Islet of Langerhans (tissue), 1 donor: ENCODE data around the gene NKAIN1.

Experiments
- FAIRE-seq: peaks from one replicate; lab custom pipeline; 2011; peaks lifted over from hg19 to GRCh38; lab: Jason Lieb, UNC

The NKAIN1 gene

DNA sequence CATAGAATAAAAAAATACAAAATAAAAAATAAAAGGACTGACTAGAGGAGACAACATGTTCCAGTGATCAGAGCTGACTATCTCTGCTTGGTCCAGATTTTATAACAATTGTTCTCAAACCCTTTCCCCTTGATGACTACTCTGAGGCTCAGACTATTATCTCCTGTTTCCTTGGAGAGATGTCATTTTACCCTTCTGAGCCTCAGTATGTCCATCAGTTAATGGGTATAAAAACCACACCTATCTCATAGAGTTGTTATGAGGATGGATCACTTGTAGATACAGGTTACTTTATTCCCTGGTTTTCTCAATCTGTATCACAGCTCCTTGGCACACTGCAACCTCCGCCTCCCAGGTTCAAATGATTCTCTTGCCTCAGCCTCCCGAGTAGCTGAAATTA, 7.0 kb downstream of the NKAIN1 start:
- no peak for FAIRE-seq

GRCh38 chr1:31231802-31232201, 7.9 kb downstream of the NKAIN1 start:
- FAIRE-seq, result no peak

- FAIRE-seq, result no peak
These were observed 9.3 kb downstream of the NKAIN1 start for GRCh38 chr1:31230378-31230777.

DNA sequence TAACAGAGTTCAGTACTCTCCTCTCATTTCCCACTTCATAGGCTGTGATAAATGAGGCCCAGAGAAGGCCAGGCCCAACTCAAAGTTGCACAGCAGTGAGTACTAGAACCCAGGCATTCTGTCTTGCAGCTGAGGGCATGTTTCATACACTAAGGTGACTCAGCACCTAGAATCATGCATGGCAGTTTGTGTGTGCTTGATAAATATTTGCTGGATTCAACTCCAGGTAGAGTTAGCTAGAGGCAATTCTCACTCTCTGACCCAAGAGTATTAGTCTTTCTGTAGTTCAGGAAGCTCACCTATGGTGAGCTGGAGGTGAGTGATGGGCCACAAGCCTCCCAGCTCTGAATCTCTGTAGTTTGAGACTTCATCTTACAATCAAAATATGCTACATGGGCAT, 10.7 kb downstream of the NKAIN1 start:
- no peak for FAIRE-seq

- FAIRE-seq, result no peak
These were observed 11.7 kb downstream of the NKAIN1 start for GRCh38 chr1:31227891-31228568.

DNA sequence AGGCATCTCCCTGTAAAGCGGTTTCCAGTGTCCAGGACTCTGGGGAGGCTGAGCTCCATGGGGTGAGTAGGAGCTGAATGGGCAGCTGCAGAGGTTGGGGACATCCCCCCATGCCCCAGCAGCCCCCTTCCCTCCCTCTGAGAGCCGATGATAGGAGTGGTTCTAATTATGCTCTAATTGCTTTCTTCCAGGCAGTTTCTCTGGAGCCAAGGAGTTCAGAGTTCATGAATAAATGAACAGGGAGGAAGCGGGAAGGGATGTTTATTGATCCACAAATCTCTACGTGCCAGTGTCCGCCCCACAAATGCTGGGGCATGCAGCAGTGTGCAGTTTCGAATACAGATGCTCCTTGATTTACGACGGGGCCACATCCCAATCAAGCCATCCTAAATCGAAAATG, 15.6 kb downstream of the NKAIN1 start:
- no peak for FAIRE-seq

- FAIRE-seq, result no peak
These were observed 17.5 kb downstream of the NKAIN1 start for GRCh38 chr1:31222176-31222575.

GRCh38 chr1:31221072-31221471, 18.6 kb downstream of the NKAIN1 start:
- FAIRE-seq, result no peak

DNA sequence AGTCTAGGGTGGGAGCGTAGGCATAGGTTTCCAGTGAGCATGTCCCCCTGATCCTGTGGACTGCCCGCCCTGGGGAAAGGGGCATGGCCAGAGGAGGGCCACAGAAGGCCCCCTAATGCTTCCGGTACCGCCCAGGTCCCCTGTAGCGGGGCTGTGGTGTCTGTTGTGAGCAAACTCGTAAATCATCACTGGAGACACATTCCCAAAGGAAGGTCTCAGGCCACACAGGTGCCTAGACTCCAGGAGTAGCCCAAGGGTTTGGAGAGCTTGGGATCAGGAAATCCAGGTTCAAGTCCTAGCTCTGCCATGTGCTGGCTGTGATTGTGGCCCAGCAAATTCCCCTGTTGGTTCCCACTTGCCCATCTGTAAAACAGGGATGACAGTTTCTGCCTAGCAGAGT, 20.2 kb downstream of the NKAIN1 start:
- no peak for FAIRE-seq

DNA sequence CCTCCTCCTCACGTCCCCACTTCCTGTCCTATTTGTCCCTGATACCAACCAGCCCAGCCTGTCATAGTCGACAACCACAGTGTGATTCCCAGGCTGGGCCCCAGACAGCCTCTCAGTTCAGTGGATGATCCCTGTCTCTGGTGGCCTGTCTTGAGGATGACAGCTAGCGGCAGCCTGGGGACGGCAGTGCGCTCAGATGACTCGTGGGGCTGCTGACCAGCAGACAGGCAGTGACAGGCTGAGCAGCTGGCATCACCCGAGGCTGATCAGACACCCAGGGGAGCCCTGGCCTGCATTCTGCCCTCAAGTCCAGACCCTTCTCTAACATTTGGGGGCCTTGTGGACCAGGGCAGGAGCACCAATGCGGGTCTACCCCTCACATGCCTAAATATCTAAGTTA, 21.0 kb downstream of the NKAIN1 start:
- no peak for FAIRE-seq

DNA sequence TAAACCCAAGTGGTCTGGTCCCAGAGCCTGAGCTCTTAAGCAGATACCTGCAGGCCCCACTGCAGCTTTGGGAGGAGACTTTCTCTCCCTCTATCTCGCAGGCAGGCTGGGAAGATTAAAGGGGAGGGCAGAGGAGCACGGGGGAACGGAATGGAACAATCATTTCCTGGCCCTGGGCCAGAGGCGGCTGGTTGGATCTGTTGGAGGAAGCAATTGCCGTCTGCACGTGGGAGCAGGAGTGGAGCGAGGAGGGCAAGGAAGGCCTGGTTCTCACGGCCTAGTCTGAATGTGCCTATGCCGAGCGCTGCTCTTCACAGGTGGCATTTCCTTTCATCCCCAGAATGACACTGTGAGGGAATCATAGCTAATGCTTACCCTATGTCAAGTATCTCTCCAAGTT, 23.7 kb downstream of the NKAIN1 start:
- FAIRE-seq, result no peak

GRCh38 chr1:31215065-31215570, 24.6 kb downstream of the NKAIN1 start:
- FAIRE-seq, result no peak

GRCh38 chr1:31214316-31215064, 25.2 kb downstream of the NKAIN1 start:
- no peak for FAIRE-seq

DNA sequence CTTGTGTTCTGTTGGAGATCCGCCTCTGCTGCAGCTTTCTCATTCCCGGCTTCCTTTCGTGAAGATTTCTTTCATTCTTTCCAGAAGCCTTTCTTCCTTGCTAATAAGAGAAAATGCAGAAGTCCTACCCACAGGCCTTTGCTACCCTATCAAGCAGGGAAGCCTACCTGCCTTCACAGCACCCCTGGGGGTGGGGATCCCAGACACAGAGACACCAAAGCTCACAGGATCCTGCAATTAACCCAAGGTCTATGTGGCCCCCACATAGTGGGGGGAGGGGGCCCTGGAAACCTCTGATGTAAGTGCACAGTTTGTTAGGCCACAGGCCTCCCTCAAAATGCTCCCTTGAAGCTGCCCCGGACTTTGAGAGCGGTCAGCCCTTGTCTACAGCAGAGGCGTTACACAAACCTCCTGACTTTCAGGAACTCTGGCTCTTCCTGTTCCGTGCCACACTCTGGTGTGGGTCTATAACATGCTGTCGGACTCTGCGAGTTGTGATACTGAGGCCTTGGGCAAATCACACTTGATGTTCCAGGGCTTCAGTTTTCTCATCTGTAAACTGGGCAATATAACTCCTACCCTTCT, 31.2 kb downstream of the NKAIN1 start:
- no peak for FAIRE-seq

- no peak for FAIRE-seq
These were observed 32.1 kb downstream of the NKAIN1 start for GRCh38 chr1:31207569-31207968.

- FAIRE-seq, result no peak
These were observed 32.6 kb downstream of the NKAIN1 start for GRCh38 chr1:31207046-31207445.

DNA sequence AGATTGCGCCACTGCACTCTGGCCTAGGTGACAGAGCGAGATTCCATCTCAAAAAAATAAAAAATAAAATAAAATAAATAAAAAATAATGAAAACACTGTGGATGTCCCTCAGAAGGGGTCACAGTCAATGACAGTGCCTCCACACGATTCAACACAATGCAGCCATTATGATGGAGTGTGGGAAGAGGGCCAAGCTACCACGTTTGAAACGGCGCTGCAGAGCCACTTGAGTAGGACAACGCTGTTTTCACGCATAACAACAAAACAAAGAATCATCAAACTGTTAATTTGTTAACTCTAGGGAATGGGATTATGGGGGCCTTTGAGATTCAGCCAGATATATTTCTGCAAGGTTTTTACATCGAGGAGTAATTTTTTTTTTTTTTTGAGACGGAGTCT, 36.5 kb downstream of the NKAIN1 start:
- no peak for FAIRE-seq

GRCh38 chr1:31201931-31202360, 37.7 kb downstream of the NKAIN1 start:
- FAIRE-seq, result no peak

DNA sequence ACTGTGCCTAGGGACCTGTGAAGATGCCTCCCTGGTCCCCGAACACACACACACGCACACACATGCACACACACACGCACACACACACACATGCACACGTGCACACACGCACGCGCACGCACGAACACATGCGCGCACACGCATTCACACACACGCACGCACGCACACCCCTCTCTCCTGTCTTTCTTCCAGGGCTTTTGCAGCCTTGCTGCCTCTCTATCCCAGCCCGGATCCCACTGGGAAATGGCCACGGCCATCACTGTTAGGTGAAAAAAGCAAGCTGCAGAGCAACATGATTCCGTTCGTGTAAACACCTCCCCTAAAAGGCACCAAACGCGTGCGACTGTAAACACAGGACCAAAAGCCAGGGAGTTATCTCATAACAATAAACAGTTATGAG, 39.7 kb downstream of the NKAIN1 start:
- FAIRE-seq, result no peak

GRCh38 chr1:31199236-31199790, 40.4 kb downstream of the NKAIN1 start:
- no peak for FAIRE-seq

DNA sequence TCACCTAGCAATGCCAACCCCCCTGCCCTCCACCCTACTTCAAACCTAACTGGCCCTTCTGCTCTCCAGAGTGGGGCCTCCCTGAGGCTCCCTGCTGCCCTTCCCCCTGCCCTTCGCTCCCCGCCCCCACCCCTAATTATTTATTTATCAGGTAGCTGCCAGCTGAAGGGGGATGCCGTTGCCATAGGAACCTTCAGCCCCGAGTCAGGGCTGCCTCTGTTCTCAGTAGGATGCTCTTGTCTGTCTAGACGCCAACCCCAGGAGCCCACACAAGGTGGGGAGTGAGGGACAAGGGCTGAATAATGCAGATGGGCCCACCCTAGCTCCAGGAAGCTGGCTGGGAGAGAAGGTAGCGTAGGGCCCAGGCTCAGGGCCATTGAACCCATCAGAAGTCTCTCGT, 41.1 kb downstream of the NKAIN1 start:
- FAIRE-seq, result no peak

DNA sequence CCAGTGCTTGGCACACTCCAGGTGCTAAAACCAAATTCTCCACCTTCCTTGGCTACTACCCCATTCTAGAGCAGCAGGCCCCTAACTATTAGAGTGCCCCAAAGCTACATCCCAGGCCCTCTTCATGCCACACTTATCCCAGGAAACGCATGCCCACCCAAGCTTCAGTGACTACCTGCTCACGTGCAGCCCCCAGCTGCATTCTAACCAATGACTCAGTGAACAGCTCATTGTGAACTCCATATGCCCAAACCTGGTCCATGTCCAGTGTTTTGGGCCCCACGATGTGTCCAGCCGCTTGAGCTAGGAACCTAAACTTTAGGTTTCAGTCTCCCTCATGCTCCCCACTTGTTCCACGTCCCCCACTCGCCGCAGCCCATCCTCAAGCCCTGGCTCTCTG, 41.5 kb downstream of the NKAIN1 start:
- FAIRE-seq, result no peak

DNA sequence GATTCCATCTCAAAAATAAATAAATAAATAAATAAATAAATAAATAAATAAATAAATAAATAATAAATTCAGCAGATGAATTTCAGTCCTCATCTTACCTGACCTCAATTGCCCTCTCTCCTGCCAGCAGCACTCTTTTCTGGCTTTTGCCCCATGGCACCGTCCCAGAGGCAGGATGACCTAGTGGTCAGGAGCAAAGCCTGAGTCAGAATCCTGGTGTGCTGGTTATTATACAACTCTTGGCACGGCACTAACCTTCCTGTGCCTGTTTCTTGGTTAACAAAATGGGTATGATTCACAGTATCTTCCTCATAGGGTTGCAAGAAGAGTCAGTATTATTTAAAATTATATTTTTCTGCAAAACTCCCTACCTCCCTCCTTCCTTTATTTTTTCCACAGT, 43.0 kb downstream of the NKAIN1 start:
- FAIRE-seq, result no peak
